GM19035 (cell line): ENCODE data around the gene ARGLU1.
A peak's percentile ranks its signal among the peaks of the same experiment; 100 is the strongest.

ENCODE experiments used
- ATAC-seq: cut with Tn5 transposase; IDR thresholded peaks from one replicate; pipeline ENCODE4 v1.9.1; 2021; ENCODE audit not compliant: unreplicated experiment

Gene ARGLU1

DNA sequence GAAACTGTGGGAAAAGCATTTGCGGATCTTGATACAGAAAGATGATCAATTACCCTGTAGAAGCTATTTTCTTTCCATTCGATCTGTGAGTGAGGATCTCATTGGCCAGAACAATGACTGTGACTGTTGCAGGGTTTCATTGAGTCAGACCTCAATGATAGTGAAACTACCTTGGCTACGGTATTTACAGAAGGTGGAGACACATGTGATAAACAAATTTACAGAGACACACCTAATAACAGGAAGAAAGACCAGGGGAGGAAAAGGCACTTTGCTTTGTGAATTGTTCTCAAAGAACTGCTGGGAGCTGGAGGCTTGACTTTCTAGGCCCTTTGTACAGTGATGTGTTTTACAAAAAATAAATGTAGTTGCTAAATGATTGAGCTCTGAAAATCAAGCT, 19.9 kb upstream of the ARGLU1 start:
- no peak for ATAC-seq

- ATAC-seq, result no peak
These were observed 18.8 kb upstream of the ARGLU1 start for GRCh38 chr13:106586648-106587166.

DNA sequence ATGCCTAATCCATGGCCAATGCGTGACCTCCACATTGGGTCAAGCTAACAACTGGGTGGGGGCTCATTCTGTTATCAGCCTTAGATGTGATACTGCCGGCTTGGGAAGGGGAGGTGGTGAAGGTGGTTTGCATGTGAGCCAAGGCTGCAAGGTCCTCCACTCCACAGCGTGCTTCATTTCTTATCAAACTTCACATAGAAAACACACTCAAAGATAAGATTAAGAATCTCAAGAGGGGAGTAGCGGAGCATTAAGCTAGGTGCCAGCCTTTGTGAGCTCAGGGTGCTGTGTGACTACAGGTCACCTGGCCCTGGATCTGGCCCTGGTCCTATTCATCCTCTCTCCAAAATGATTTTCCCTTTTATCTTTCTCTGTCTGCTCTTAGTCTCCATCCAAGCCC, 13.3 kb upstream of the ARGLU1 start:
- no peak for ATAC-seq

GRCh38 chr13:106575896-106576295, 8.0 kb upstream of the ARGLU1 start:
- ATAC-seq, result no peak

GRCh38 chr13:106573868-106574267, 5.9 kb upstream of the ARGLU1 start:
- no peak for ATAC-seq

GRCh38 chr13:106573284-106573846, 5.4 kb upstream of the ARGLU1 start:
- ATAC-seq, result no peak

DNA sequence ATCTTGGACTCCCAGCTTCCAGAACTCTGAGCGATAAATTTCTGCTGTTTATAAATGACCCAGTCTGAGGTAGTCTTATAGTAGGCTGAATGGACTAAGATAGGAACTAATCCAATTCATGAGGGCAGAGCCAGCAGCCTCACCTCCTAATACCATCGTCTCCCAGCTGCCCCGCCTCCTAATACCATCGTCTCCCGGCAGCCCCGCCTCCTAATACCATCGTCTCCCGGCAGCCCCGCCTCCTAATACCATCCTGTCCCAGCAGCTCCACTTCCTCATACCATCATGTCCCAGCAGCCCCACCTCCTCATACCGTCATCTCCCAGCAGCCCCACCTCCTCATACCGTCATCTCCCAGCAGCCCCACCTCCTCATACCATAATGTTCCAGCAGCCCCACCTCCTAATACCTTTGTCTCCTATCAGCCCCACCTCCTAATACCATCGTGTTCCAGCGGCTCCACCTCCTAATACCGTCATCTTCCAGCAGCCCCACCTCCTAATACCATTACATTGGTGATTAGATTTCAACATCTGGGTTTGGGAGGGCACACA, 2.4 kb upstream of the ARGLU1 start:
- ATAC-seq, result no peak

DNA sequence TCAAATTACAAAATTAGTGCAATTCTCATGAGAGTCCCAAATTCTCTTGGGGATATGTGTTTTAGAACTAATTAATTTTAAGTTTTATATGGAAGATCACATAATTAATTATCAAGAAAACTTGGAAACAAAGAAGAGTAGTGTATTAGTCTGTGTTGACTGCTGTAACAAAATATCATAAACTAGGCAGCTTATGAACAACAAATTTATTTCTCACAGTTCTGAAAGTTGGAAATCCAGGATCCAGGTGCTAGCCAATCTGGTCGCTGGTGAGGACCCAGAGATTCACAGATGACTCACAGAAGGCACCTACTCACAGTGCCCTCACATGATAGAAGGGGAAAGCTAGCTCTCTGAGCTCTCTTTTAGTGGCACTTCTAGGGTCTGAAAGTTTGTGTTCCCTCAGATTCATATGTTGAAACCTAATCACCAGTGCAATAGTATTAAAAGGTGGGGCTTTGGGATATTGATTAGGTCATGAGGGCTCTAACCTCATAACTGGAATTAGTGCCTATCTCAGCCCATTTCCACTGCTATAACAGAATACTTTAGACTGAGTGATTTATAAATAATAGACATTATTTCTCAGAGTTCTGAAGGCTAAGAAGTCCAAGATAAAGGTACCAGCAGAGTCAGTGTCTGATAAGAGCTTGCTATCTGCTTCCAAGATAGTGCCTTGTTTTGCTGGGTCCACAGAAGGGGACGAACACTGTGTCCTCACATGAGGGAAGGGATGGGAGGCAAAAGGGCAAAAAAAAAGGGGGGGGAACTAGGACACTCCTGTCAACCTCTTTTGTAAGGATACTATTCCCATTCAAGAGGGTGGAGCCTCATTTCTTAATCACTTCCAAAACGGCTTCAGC, 1.5 kb upstream of the ARGLU1 start:
- ATAC-seq, result no peak

DNA sequence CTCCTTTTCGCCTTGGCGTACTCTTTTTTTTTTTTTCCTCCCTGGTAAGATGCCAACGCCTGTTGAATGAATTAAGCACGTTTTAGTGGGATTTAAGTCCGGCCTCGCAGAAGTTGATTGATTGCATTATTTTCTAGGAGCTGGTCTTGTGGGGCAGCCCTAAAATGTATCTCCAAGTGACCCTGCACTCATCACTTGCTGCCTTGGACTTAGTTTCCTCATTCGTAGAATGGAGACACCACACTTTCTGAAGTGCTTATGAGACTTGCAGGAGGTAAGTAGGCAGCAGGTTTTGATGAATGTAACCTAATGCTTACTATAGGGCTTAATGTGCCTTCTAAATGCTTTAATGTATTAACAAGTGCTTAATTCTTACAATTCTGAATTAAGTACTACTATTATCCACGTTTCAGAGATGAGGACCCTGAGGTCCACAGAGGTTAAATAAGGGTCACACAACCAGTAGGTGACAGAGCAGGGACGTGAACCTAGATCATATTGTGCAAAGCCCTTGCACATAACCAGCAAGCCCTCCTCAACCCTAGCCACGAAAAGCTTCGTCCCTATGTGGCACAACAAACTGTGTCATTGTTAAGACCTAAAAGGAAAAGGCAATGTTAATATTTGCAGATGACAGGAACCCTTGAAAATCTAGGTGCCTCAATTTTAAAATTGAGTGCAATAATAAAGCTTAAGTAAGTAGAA, 514 bp upstream of the ARGLU1 start:
- peak; percentile 36 for ATAC-seq

DNA sequence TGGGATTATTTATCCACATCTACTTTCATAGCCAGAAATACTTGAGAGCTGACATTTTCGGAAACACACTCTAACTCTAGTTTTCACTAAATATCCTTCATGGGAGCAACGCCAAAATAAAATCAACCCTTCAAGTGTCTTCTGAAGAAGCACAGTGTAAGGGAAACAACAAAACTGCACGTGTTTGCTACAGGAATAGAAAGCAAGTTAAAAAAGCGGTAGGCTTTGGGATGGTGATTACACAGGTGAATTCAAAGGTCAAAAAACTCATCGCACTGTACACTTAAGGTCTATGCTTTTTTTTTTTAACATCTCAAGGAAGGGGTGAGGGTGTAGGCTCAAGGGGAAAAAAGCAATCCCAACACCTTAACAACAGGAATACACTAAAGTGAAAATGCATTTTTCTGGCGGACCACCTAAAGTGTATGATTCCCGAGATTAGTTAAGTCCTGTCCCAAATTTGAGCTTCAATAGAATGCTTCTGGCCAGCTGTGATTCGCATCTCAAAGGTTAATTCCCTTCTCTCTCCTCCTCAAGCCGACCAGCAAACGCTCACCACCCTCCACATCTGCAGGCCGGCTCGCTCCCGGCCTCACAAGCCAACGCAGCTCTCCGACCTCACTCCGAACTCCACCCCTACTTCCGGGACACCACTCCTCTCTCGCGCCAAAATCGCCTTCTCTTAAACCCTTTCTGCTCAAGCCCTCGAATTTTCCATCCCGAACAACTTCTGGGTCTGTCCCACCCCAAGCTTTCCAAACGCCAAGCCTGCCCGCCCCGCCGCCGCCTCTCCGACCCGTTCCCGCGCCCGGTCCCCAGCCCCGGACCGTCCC, 1.1 kb downstream of the ARGLU1 start:
- ATAC-seq, result peak; percentile 46

DNA sequence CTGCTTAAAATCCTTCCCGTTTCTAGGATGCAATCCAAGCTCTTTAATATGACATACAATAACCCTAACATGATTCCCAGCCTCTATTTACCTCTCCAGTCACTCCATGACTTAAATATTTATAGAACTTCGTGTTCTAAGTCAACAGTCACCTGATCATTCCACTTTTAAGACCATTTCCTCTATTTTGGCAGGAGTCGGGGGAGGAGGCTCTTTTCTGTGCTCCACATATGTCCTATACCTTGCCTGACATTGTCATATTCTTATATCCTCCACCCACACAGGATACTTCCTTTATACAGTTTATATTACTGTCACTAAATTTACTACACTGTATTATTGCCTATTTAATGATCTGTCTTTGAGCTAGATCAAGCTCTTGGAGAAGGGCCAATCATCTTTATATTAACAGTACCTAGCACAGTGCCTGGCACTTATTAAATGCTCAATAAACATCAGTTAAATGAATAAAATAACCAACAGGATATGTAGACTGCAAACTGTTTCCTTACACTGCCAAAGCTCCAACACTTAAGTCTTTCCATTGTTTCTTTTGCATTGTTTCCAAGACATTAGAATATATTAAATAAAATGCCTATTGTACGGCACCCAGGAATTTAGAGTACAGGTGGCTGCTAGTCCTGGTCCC, 2.7 kb downstream of the ARGLU1 start:
- no peak for ATAC-seq

DNA sequence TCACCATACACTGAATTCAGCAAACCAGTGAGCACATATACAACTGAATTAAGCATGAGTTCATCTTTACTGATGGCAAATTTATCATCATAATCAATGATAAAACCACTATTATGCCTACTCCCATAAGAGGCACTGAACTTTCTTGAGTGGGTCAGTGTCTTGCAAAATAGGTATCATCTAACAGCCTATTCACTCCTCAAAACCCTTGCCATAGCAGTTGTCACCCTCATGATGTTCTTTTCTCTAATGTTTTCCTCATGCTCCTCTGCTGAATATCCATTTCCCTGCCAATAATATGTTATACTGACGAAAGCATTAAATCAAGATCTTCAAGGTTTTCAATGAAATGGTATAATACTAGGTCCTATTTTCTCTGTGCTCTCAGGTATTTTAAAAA, 5.6 kb downstream of the ARGLU1 start:
- ATAC-seq, result no peak

DNA sequence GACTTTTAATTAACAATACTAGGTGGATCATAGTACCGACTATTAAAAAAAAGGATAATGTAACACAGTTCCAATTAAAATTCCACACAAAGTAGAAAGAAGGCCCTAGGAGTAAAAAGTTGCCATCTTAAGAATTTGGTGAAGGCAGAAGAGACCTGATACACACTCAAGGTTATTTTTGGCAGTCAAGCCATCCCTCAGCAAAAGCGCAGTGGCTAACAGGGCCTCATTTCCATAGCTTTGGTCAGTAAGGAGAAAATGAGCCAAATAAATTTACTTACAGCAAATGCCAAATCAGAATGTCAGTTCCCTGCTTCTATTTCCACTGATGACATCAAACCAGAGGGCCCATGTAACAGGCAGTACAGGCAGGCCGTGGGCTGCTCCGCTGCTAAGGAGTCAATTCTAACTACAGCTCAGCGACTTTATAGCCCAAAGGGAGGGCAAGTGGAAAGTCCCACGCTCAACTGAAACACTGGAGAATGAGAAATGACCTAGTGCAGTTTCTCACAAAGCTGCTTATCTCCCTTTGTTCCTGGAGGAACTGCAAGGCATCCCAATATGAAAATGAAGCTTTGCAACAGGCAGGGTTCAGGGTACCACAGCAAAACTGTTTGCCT, 6.3 kb downstream of the ARGLU1 start:
- ATAC-seq, result peak; percentile 79

GRCh38 chr13:106560821-106561220, 7.1 kb downstream of the ARGLU1 start:
- ATAC-seq, result no peak

- ATAC-seq, result no peak
These were observed 9.4 kb downstream of the ARGLU1 start for GRCh38 chr13:106558527-106558926.

DNA sequence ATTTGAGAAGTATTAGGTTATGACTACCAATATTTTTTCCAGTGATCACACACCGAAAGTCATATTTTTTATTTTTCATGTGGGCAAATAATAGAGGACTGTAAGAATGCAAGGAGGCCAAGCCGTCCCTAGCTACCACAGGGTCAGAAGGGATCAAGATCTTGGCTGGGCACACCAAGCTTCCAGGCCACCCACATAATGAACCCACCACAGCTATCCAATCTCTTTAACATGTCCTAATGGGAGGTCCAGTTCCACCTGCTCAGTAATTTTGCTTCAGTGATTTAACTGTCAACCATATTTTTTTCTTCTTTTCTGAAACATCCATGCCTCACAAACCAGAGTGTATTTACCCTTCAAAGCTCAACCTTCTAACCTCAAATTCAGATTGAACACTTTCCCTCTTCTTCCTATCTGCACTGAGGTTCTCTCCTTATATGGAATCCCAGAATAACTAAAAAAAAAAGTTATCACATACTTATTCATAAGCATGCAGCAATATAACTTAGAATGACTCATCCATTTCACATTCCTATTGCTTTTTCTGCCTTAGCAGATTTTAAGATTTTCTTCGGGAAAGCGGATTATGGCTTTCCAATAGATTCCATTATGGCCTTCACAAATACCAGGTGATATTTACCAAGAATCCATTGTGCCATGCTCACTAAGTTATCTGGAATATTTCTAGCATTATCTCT, 12.2 kb downstream of the ARGLU1 start:
- no peak for ATAC-seq

- ATAC-seq, result no peak
These were observed 16.2 kb downstream of the ARGLU1 start for GRCh38 chr13:106551751-106552150.

- ATAC-seq, result no peak
These were observed 16.6 kb downstream of the ARGLU1 start for GRCh38 chr13:106551350-106551749.

DNA sequence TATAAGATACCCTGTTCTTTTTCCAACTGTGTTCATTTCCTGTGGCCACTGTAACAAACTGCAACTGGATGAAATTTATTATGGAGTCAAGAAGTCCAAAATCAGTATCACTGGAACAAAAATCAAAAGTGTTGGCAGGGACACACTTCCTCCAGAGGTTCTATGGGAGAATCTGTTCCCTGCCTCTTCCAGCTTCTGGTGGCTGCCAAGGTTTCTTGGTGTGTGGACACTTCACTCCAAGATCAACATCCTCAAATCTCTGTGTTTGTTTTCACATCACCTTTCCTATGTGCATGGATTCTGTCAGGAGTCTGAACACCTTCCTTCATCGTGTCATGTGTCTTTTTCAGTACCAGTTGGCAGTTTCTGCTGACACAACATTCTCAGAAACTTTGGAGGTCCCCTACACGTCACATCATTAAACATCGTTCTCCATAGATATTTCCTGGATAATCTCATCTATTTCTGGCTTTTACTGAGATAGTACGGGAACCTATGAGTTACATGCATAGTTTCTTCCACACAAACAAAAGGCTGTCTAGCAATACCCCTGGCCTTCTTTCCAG, 17.3 kb downstream of the ARGLU1 start:
- ATAC-seq, result no peak
